NT2/D1 (cell line): ENCODE results near the gene PIK3CD.

Experiments
- SUZ12 ChIP-seq: IDR thresholded peaks from 2 replicates; pipeline ENCODE4 v1.6.1; 2011; ENCODE audit not compliant: insufficient read length, insufficient read depth; ENCODE audit errors: extremely low read depth
- YY1 ChIP-seq: IDR thresholded peaks from 2 replicates; pipeline ENCODE4 v1.6.1; 2011; ENCODE audit not compliant: insufficient read length, insufficient read depth
- ZNF274 ChIP-seq: IDR thresholded peaks from 2 replicates; pipeline ENCODE4 v1.6.1; 2011; ENCODE audit warnings: mild to moderate bottlenecking, low read depth, low read length

- TF ChIP-seq YY1: no peak
- TF ChIP-seq SUZ12: no peak
- TF ChIP-seq ZNF274: no peak
Measured at GRCh38 chr1:9735800-9736199, 84.3 kb downstream of the PIK3CD start.
